ENCODE results near the gene ATXN10.
"Not testable (repeated sequence)": the region's sequence is repeated elsewhere in the genome, so short reads cannot be mapped to it uniquely, and the experiment has no call there.

Gene ATXN10

GRCh38 chr22:45680932-45681700, 9.5 kb downstream of the ATXN10 start:
- no peak for DNase-seq

GRCh38 chr22:45682064-45682463, 10.4 kb downstream of the ATXN10 start:
- no peak for DNase-seq

GRCh38 chr22:45682773-45683172, 11.1 kb downstream of the ATXN10 start:
- not testable (repeated sequence) for DNase-seq

DNA sequence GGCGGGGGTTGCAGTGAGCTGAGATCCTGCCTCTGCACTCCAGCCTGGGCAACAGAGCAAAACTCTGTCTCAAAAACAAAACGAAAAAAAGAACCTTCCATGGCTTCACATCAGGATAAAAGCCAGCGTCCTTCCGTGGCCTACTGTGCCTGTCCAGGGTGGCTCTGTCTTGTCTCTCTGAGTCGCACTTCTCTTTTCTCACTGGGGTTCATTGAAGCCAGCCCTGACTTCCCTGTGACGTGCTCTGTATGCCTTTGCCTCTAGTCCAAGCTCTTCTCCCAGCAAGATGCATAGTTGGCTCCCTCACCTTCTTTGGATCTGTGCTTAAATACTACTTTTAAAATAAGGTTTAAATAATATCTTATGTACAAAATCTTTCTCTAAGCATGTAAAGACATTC, 11.6 kb downstream of the ATXN10 start:
- no peak for DNase-seq

GRCh38 chr22:45683680-45684079, 12.0 kb downstream of the ATXN10 start:
- DNase-seq: no peak

- no peak for DNase-seq
Observed at GRCh38 chr22:45684169-45684568, 12.5 kb downstream of the ATXN10 start.

GRCh38 chr22:45684752-45685574, 13.3 kb downstream of the ATXN10 start:
- no peak for DNase-seq

- no peak for DNase-seq
Observed at GRCh38 chr22:45686004-45686403, 14.4 kb downstream of the ATXN10 start.

DNA sequence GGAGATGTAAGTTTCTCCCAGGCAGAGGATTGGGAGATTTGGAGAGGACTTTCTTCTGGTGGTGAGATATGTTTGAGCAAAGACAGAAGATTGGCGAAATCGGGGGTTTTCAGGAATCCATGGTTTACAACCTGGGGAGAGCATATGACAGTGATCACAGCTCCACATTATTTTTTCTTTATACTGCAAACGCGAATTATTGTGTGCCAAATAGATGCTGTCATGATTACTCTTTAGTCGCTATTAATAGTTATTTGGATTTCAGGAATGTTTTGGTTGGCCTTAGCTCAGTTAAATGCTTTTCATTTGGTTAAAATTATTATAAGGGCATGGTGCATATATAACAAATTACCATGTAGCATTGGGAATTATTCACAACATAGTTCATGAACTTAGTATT, 15.2 kb downstream of the ATXN10 start:
- no peak for DNase-seq

DNA sequence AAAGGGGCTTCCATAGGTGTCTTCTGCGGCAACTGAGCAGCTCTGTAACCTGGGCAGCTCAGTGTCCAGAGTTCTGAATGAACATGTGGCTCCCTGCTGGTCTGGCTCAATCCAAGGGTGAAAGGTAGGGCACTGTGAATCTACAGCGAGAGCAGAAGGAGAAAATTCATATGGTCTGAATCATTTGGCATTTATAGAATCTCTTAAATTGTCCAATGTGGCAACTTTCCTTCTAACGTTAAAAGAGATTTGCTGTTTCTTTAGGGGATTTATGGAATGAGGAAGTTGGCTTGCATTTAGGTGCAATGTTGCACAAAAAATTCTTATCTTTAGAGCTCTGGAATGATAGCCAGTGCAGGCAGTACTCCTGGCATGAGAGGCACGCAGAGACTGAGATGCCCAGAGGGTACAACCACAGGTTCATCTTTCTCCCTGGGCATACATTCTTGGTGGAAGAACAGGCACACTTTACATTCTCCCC, 17.0 kb downstream of the ATXN10 start:
- DNase-seq: no peak

- DNase-seq: no peak
Observed at GRCh38 chr22:45689211-45689610, 17.6 kb downstream of the ATXN10 start.

GRCh38 chr22:45690008-45690407, 18.4 kb downstream of the ATXN10 start:
- no peak for DNase-seq

GRCh38 chr22:45692549-45692948, 20.9 kb downstream of the ATXN10 start:
- DNase-seq: no peak

DNA sequence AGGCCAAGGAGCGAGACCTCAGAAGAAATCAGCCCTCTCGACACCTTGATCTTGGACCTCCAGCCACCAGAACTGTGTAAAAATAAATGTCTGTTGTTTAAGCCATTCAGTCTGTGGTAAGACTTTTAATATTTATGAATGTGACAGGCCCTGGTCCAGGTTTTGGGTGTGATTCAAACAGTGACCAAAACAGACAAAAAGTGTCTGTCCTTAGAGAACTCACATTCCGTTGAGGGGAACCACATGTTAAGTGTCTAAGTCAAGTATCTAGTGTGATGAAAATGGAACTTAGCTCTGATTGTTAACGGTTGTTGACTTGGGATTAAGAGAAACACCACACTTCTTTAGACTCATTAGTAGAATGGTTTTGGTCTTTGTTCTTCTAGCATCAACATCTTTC, 22.2 kb downstream of the ATXN10 start:
- DNase-seq: no peak

DNA sequence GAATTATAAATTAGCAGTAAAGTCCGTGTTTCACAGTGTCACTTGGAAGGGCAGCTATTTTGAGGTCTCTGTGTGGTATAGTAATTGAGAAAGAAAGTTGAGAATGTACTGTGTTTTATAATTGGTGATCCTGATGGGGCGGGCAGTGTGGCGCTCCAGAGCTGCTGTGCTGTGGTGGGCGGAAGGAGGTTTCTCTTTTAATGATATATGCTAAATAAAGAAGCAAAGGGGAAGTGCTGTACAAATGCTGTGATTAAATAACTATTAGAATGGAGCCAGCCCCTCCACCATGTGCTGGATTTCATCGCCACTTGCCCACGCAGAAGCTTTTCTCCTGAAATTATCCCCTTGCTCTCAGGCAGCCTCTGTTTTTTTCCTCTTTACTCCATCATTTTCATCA, 24.6 kb downstream of the ATXN10 start:
- DNase-seq: no peak

GRCh38 chr22:45698094-45698493, 26.5 kb downstream of the ATXN10 start:
- DNase-seq: no peak

DNA sequence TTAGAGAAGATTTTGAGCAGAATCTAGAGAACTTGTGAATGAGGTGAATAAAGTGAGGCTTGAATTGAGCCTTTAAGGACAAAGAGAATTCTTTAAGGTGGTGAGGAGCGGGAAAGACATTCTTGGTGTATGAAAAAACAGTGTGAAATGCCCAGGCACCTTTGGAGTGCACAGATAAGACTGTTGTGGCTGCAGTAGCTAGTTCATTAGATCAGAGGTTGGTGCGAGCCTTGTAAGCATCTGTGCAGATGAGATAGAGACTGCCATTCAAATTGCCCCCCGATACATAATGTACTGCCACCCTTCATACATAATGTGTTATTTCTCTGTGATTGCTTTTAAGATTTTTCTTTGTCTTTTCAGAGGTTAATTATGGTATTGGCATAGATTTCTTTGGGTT, 31.3 kb downstream of the ATXN10 start:
- no peak for DNase-seq

- DNase-seq: no peak
Observed at GRCh38 chr22:45703758-45704157, 32.1 kb downstream of the ATXN10 start.

GRCh38 chr22:45704648-45705047, 33.0 kb downstream of the ATXN10 start:
- no peak for DNase-seq

DNA sequence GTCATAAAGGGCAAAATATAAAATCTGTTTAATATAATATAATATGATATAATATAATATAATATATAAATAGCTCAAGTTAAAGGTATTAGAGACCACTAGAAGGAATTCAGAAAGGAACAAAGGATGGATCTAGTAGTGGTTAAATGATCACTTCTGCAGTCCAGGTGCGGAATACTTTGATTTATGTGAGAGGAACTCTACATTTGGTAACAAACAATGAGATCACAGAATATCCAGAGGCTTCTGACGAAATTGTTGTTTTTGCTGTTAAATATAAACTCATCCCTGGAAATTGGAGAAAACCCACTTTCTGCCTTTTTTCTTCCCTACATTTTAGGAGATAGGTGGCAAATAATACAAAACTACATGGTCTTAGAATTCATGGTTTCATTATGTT, 36.0 kb downstream of the ATXN10 start:
- no peak for DNase-seq

- DNase-seq: no peak
Observed at GRCh38 chr22:45708145-45708544, 36.5 kb downstream of the ATXN10 start.

DNA sequence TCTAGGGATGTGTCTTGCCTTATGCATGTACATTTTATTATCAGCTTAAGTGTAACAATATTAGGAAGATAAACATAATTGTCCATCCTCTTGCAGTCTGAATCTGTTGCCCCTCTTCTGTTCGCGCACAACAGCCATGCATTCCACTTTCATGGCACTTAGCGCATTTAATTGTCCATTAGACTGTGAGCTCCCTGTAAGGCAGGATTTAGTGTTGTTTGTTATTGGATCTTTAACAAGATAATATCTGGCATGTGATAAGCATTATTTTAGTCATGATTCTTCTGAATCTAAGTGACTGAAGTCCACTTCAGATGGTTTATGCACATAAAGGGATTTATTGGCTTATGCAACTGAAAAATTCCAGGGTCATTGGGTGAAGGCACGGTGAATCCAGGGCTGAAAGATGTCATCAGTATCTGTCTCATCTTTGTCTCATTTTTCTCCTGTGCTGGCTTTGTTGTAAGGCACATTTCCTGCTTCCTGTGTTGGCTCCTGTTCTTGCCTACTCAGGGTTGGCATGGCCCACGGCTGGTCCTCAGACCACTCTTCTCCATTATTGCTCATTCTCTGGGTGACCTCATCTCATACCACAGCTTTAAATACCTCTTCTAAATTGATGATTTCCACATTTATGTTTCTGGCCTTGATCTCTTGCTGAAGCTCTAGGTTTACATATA, 37.6 kb downstream of the ATXN10 start:
- no peak for DNase-seq

DNA sequence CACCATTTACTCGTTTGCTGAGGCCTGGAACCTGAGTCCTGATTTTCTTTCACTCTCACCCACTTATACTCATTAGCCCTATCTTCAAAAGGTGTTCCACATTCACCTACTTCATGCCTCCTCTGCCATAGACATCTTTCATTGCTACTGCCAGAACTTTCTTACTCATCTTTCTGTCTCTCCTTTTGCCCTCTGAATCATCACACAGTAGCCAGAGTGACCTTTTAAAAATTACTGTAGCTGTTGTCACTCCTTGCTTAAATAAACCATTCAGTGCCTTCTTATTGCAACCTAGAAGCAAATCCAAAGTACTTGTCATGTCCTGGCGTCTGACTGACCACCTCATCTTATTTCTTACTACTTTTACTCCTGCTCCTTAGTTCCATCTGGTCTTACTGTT, 38.2 kb downstream of the ATXN10 start:
- DNase-seq: no peak

GRCh38 chr22:45710469-45710868, 38.8 kb downstream of the ATXN10 start:
- no peak for DNase-seq

Measured in NCI-H1105 (cell line).